ENCODE results near the gene MYBBP1A.

The MYBBP1A gene

DNA sequence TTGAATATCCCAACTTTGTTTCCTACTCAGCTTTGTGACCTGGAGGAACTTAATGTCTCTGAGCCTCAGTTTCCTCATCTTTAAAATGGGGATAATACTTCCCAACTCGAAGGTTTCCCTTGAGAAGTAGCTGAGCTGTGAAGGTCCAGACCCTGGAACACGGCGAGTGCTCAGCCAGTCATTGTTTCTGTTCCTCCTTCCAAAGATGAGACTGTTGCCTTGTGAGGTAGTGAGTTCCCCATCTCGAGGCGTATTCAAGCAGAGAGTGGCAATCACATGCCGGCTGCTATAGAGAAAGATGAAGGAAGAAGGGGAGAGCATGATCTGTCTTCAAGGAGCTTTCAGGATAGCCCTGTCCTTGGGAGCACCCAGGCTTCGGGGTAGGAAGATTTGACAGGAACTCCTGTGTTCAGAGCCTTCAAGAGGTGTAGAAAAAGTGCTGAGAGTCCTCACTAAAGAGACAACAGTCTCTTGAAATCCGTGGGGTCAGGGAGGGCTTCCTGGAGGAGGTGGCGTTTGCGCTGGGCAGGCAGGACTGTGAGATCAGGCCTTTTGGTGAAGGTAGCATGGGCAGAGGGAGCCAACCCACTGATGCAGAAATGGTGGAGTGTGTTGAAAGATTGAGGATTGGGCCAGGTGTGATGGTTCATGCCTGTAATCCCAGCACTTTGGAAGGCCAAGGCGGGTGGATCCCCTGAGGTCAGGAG is 29.3 kb downstream of the MYBBP1A start:
- TF ChIP-seq CTCF (conservative IDR thresholded peaks at IDR 0.05) (no peak), ZFX (IDR thresholded peaks at IDR 0.05) (no peak)
- no peak overlapping the region for H3K27ac ChIP-seq

- TF ChIP-seq CTCF (conservative IDR thresholded peaks at IDR 0.05) (no peak), ZFX (IDR thresholded peaks at IDR 0.05) (no peak)
Measured at GRCh38 chr17:4523946-4524345, 31.2 kb downstream of the MYBBP1A start.

DNA sequence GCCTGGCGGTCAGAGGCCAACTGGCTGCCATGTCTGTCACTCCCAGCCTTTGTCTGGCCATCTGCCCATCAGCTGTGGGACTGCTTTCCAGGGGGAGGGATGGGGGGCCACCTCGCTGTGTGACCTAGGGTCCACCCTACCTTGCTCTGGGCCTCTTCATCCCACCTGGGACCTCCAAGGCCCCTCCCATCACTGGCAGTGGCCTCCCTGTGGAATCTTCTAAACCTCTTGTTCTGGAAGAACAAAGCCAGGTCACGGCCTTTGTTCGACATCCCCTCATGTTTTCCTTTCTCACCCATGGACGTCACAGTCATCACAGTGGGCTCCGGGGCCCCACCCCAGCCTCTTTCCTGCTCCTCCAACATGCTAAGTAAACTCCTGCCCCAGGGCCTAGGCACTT is 32.5 kb downstream of the MYBBP1A start:
- no peak overlapping the region for H3K27ac ChIP-seq
- no peak for TF ChIP-seq CTCF (conservative IDR thresholded peaks at IDR 0.05)
- no peak for TF ChIP-seq ZFX (IDR thresholded peaks at IDR 0.05)

More at GRCh38 chr17:4523946-4524345, 31.2 kb downstream of the MYBBP1A start:
- no peak overlapping the region for H3K27ac ChIP-seq

GRCh38 chr17:4520894-4521600 is 34.1 kb downstream of the MYBBP1A start:
- TF ChIP-seq ZFX (IDR thresholded peaks at IDR 0.05), result no peak
- TF ChIP-seq CTCF (conservative IDR thresholded peaks at IDR 0.05), result no peak
- H3K27ac ChIP-seq, result 0 out of 2 replicates have a peak overlapping the region, but pooled peaks have one; percentile 11

- H3K27ac ChIP-seq, result no peak overlapping the region
- TF ChIP-seq ZFX (IDR thresholded peaks at IDR 0.05), result no peak
- TF ChIP-seq CTCF (conservative IDR thresholded peaks at IDR 0.05), result no peak
Measured at GRCh38 chr17:4520060-4520893, 34.9 kb downstream of the MYBBP1A start.

DNA sequence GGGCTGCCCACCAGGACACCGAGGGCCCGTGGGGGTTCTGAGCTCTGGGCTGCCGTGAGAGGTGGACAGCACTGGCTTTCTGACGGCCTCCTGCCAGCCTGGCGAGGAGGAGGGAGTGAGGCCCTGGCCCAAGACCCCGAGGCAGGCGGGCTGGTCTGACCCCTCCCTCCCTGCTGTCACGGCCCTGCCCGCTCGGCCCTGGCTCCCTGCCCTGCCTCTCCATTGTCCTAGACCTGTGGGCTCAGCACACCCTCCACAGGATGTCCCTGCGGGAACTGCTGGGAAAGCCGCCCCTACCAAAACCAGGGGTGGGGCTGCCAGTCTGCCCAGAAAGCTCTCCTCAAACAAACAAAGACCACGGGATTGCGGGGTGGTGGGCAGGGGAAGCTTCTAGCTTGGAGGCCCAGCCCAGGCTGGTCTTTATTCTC is 35.8 kb downstream of the MYBBP1A start:
- TF ChIP-seq CTCF (conservative IDR thresholded peaks at IDR 0.05) (no peak), ZFX (IDR thresholded peaks at IDR 0.05) (no peak)
- H3K27ac ChIP-seq, result no peak overlapping the region

All from C4-2B (cell line).